Activated naive CD4-positive, alpha-beta T cell treated with anti-CD3 and anti-CD28 coated beads for 36 hours (primary cell): ENCODE measurements around the gene OR52K2. TPM values are rescaled to one million over a fixed set of nuclear protein-coding genes. Genes with fewer than 3 reads are reported as not detected.
"Not testable (repeated sequence)": the region's sequence is repeated elsewhere in the genome, so short reads cannot be mapped to it uniquely, and the experiment has no call there.

Experiments
- CTCF ChIA-PET: fragments of 350-600 bp; sonication (Branson Sonifier 250); formaldehyde crosslinking; loops from one replicate; lab custom pipeline; 2021; ENCODE audit warnings: antibody characterized with exemption; lab: Charles Lee
- DNase-seq: peaks from one replicate; pipeline ENCODE4 v3.0.0-alpha.2; 2020
- H3K27ac Mint-ChIP-seq: one replicate; pipeline ENCODE4 v1.8.0; 2021; ENCODE audit warnings: mild to moderate bottlenecking, mixed read lengths
- H3K27me3 Mint-ChIP-seq: one replicate; pipeline ENCODE4 v1.8.0; 2021; ENCODE audit warnings: low read depth, mixed read lengths
- H3K36me3 Mint-ChIP-seq: one replicate; pipeline ENCODE4 v1.8.0; 2021; ENCODE audit warnings: low read depth, mixed read lengths
- H3K4me1 Mint-ChIP-seq: one replicate; pipeline ENCODE4 v1.8.0; 2021; ENCODE audit warnings: low read depth, mixed read lengths
- H3K4me3 Mint-ChIP-seq: one replicate; pipeline ENCODE4 v1.8.0; 2021; ENCODE audit warnings: mild to moderate bottlenecking, moderate library complexity, mixed read lengths
- H3K9me3 Mint-ChIP-seq: one replicate; pipeline ENCODE4 v1.8.0; 2021; ENCODE audit warnings: mixed read lengths
- intact Hi-C: fragments of 100-400 bp; cut with micrococcal nuclease; formaldehyde crosslinking; loops from one replicate; pipeline ENCODE4 v1.15.1; 2023
- total RNA-seq, 2 experiments: library from RNA; stranded (reverse); gene quantifications; one replicate each; pipeline ENCODE4 v1.2.3, GENCODE V29; 2021

Gene OR52K2
- total RNA-seq, result not detected

GRCh38 chr11:4448995-4449394 lies at the start of gene OR52K2:
Gene OR52K2 (plus strand): TSS chr11:4449295. CDS start chr11:4449340, 45 bp downstream.
- DNase-seq, result no peak
- intact Hi-C loops, result no loop called here
- Mint-ChIP-seq H3K4me1 (no peaks in the 10 kb centered on the region), H3K27me3 (no peaks in the 10 kb centered on the region), H3K27ac (no peak within 1 kb of the TSS), H3K36me3 (no peaks in the 10 kb centered on the region), H3K9me3 (peaks cover under 1% of the 10 kb centered on the region), H3K4me3 (no peak within 1 kb of the TSS)
- CTCF ChIA-PET, result no interaction called here

- CTCF ChIA-PET, DNase-seq, H3K9me3 Mint-ChIP-seq, H3K27ac Mint-ChIP-seq, H3K36me3 Mint-ChIP-seq, H3K4me3 Mint-ChIP-seq, intact Hi-C loops, H3K4me1 Mint-ChIP-seq: not testable (repeated sequence)
- H3K27me3 Mint-ChIP-seq, result peaks cover 23% of the 10 kb centered on the region
These were observed 42.9 kb upstream of the OR52K2 start for GRCh38 chr11:4406206-4406605.

- Mint-ChIP-seq H3K36me3 (no peaks in the 10 kb centered on the region), H3K4me1 (no peaks in the 10 kb centered on the region), H3K27ac (no peak overlapping the region), H3K9me3 (no peaks in the 10 kb centered on the region), H3K27me3 (no peaks in the 10 kb centered on the region), H3K4me3 (no peak overlapping the region)
- intact Hi-C loops, result loop anchor here (5.0 kb wide), 1 partner anchor 121 kb away; no protein-coding TSS in a partner anchor
- CTCF ChIA-PET, result no interaction called here
- DNase-seq, result no peak
These were observed 32.8 kb upstream of the OR52K2 start for GRCh38 chr11:4416306-4416705.

- DNase-seq, result no peak
- Mint-ChIP-seq H3K4me3 (no peak overlapping the region), H3K4me1 (no peaks in the 10 kb centered on the region), H3K27me3 (no peaks in the 10 kb centered on the region), H3K27ac (no peak overlapping the region), H3K9me3 (no peaks in the 10 kb centered on the region), H3K36me3 (no peaks in the 10 kb centered on the region)
- CTCF ChIA-PET, result no interaction called here
- intact Hi-C loops, result loop anchor here (5.0 kb wide), 1 partner anchor 120 kb away; no protein-coding TSS in a partner anchor
These were observed 32.3 kb upstream of the OR52K2 start for GRCh38 chr11:4416816-4417215.

GRCh38 chr11:4418403-4418802 lies 30.7 kb upstream of the OR52K2 start:
- Mint-ChIP-seq H3K9me3 (no peaks in the 10 kb centered on the region), H3K4me1 (no peaks in the 10 kb centered on the region), H3K4me3 (no peak overlapping the region), H3K36me3 (no peaks in the 10 kb centered on the region), H3K27me3 (no peaks in the 10 kb centered on the region), H3K27ac (no peak overlapping the region)
- DNase-seq, result no peak
- intact Hi-C loops, result loop anchor here (5.0 kb wide), 1 partner anchor 119 kb away; no protein-coding TSS in a partner anchor
- CTCF ChIA-PET, result no interaction called here

GRCh38 chr11:4430051-4430450 lies 19.0 kb upstream of the OR52K2 start:
- peaks cover 1% of the 10 kb centered on the region for H3K27me3 Mint-ChIP-seq
- H3K36me3 Mint-ChIP-seq, result no peaks in the 10 kb centered on the region
- H3K4me1 Mint-ChIP-seq, result no peaks in the 10 kb centered on the region
- no peaks in the 10 kb centered on the region for H3K9me3 Mint-ChIP-seq
- intact Hi-C loops, result no loop called here
- no peak for DNase-seq
- H3K4me3 Mint-ChIP-seq, result no peak overlapping the region
- CTCF ChIA-PET, result no interaction called here
- no peak overlapping the region for H3K27ac Mint-ChIP-seq

- no peaks in the 10 kb centered on the region for H3K36me3 Mint-ChIP-seq
- no peak overlapping the region for H3K27ac Mint-ChIP-seq
- H3K4me3 Mint-ChIP-seq, result no peak overlapping the region
- CTCF ChIA-PET, result no interaction called here
- no peaks in the 10 kb centered on the region for H3K9me3 Mint-ChIP-seq
- no peaks in the 10 kb centered on the region for H3K4me1 Mint-ChIP-seq
- no peak for DNase-seq
- intact Hi-C loops, result no loop called here
- peaks cover 5% of the 10 kb centered on the region for H3K27me3 Mint-ChIP-seq
These were observed 15.2 kb upstream of the OR52K2 start for GRCh38 chr11:4433856-4434255.

- Mint-ChIP-seq H3K36me3 (no peaks in the 10 kb centered on the region), H3K9me3 (no peaks in the 10 kb centered on the region), H3K27me3 (peaks cover 8% of the 10 kb centered on the region), H3K4me3 (no peak overlapping the region), H3K27ac (no peak overlapping the region), H3K4me1 (no peaks in the 10 kb centered on the region)
- no peak for DNase-seq
- CTCF ChIA-PET, result no interaction called here
- intact Hi-C loops, result no loop called here
These were observed 12.7 kb upstream of the OR52K2 start for GRCh38 chr11:4436411-4436810.

- Mint-ChIP-seq H3K4me3 (no peak overlapping the region), H3K27me3 (peaks cover 7% of the 10 kb centered on the region), H3K36me3 (no peaks in the 10 kb centered on the region), H3K27ac (no peak overlapping the region), H3K4me1 (no peaks in the 10 kb centered on the region), H3K9me3 (no peaks in the 10 kb centered on the region)
- intact Hi-C loops, result no loop called here
- DNase-seq, result no peak
- CTCF ChIA-PET, result no interaction called here
These were observed 7.6 kb upstream of the OR52K2 start for GRCh38 chr11:4441515-4441914.

- CTCF ChIA-PET, result interaction anchor here (0.7 to 1.7 kb wide), 2 partner anchors 194 to 256 kb away, joined by 3 to 7 read pairs; partner anchors contain the start of gene OR51D1
- no peak overlapping the region for H3K27ac Mint-ChIP-seq
- DNase-seq, result no peak
- H3K9me3 Mint-ChIP-seq, result no peaks in the 10 kb centered on the region
- intact Hi-C loops, result no loop called here
- no peaks in the 10 kb centered on the region for H3K4me1 Mint-ChIP-seq
- H3K4me3 Mint-ChIP-seq, result no peak overlapping the region
- peaks cover 7% of the 10 kb centered on the region for H3K27me3 Mint-ChIP-seq
- H3K36me3 Mint-ChIP-seq, result no peaks in the 10 kb centered on the region
These were observed 5.7 kb upstream of the OR52K2 start for GRCh38 chr11:4443232-4443891.

GRCh38 chr11:4453118-4453517 lies 4.0 kb downstream of the OR52K2 start:
- peaks cover 4% of the 10 kb centered on the region for H3K27me3 Mint-ChIP-seq
- H3K4me1 Mint-ChIP-seq, result no peaks in the 10 kb centered on the region
- CTCF ChIA-PET, result no interaction called here
- DNase-seq, result no peak
- intact Hi-C loops, result no loop called here
- H3K4me3 Mint-ChIP-seq, result no peak overlapping the region
- peaks cover 2% of the 10 kb centered on the region for H3K9me3 Mint-ChIP-seq
- H3K27ac Mint-ChIP-seq, result no peak overlapping the region
- no peaks in the 10 kb centered on the region for H3K36me3 Mint-ChIP-seq

GRCh38 chr11:4454021-4454420 lies 4.9 kb downstream of the OR52K2 start:
- no peaks in the 10 kb centered on the region for H3K4me1 Mint-ChIP-seq
- CTCF ChIA-PET, result no interaction called here
- intact Hi-C loops, result no loop called here

GRCh38 chr11:4455419-4455818 lies 6.3 kb downstream of the OR52K2 start:
- no peak for DNase-seq
- H3K9me3 Mint-ChIP-seq, result peaks cover 2% of the 10 kb centered on the region
- peaks cover 2% of the 10 kb centered on the region for H3K4me1 Mint-ChIP-seq
- CTCF ChIA-PET, result no interaction called here
- intact Hi-C loops, result no loop called here
- no peak overlapping the region for H3K27ac Mint-ChIP-seq
- no peak overlapping the region for H3K4me3 Mint-ChIP-seq
- peaks cover 7% of the 10 kb centered on the region for H3K27me3 Mint-ChIP-seq
- no peaks in the 10 kb centered on the region for H3K36me3 Mint-ChIP-seq

More at GRCh38 chr11:4454021-4454420, 4.9 kb downstream of the OR52K2 start:
- no peak overlapping the region for H3K27ac Mint-ChIP-seq
- H3K36me3 Mint-ChIP-seq, result no peaks in the 10 kb centered on the region
- H3K27me3 Mint-ChIP-seq, result peaks cover 5% of the 10 kb centered on the region
- peaks cover 2% of the 10 kb centered on the region for H3K9me3 Mint-ChIP-seq
- H3K4me3 Mint-ChIP-seq, result no peak overlapping the region
- DNase-seq, result no peak
